Fibroblast of villous mesenchyme (primary cell): ENCODE data around the gene VPS54. TPM values are rescaled to one million over a fixed set of nuclear protein-coding genes. Genes with fewer than 3 reads are reported as not detected.

Source experiments
- DNase-seq: peaks from one replicate; pipeline ENCODE4 v3.0.0-alpha.2; 2010; ENCODE audit warnings: low read depth
- H3K4me3 ChIP-seq: 2 replicates; pipeline ENCODE4 v1.5.1; 2011; ENCODE audit warnings: low read depth, mild to moderate bottlenecking, low read length
- CTCF ChIP-seq: IDR thresholded peaks from 2 replicates; pipeline ENCODE4 v1.5.1; 2012; ENCODE audit warnings: low read depth, mild to moderate bottlenecking, low read length; ENCODE audit not compliant: insufficient read depth
- total RNA-seq: library from RNA; depleted of rRNA; stranded (reverse); fragments of >200 nt; gene quantifications from 2 replicates; pipeline ENCODE4 v1.2.3, GENCODE V29; 2012

The VPS54 gene
- total RNA-seq, 1 donor, result 32.0 TPM

GRCh38 chr2:63879876-63880433 lies 139.3 kb downstream of the VPS54 start:
- no peak for TF ChIP-seq CTCF
- no peak overlapping the region for H3K4me3 ChIP-seq
- no peak for DNase-seq

GRCh38 chr2:63878486-63878885 lies 140.7 kb downstream of the VPS54 start:
- no peak for TF ChIP-seq CTCF
- no peak for DNase-seq
- no peak overlapping the region for H3K4me3 ChIP-seq

- no peak for DNase-seq
- no peak overlapping the region for H3K4me3 ChIP-seq
- no peak for TF ChIP-seq CTCF
Measured at GRCh38 chr2:63876311-63876710, 142.9 kb downstream of the VPS54 start.

DNA sequence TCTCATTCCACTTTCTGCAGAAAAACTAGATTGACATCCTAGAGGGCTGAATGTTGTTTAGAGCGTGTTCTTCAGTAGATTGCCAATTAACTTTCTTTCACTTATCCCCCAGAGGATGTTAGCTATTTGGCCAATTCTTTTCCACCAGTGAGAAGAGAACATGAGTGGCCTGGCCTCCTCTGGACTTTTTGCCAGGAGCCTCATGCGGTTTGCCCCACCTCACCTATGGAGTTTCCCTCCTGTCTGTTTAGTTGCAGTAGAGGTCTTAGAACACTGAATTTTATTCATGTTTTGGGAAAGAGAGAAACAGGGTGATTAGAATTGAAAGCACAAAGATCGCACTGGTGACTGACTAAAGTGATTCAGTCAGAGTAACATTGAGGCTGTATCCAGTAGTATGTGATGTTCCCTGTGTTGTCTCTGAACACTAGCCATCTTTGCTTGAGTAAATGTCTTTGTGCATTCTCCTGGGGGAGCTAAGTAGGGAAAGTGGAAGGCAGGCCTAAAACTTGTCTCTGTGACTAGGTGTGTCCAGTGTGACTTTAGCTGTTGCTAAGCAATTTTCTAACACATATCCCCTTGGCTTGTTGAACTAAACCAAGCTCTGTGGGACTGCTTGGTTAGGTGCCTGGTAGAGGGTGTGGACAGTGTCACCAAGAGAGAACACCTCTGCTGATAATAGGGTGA lies 143.5 kb downstream of the VPS54 start:
- no peak for DNase-seq
- H3K4me3 ChIP-seq, result no peak overlapping the region
- TF ChIP-seq CTCF, result no peak

GRCh38 chr2:63875131-63875527 lies 144.1 kb downstream of the VPS54 start:
- H3K4me3 ChIP-seq, result no peak overlapping the region
- no peak for TF ChIP-seq CTCF
- DNase-seq, result no peak

DNA sequence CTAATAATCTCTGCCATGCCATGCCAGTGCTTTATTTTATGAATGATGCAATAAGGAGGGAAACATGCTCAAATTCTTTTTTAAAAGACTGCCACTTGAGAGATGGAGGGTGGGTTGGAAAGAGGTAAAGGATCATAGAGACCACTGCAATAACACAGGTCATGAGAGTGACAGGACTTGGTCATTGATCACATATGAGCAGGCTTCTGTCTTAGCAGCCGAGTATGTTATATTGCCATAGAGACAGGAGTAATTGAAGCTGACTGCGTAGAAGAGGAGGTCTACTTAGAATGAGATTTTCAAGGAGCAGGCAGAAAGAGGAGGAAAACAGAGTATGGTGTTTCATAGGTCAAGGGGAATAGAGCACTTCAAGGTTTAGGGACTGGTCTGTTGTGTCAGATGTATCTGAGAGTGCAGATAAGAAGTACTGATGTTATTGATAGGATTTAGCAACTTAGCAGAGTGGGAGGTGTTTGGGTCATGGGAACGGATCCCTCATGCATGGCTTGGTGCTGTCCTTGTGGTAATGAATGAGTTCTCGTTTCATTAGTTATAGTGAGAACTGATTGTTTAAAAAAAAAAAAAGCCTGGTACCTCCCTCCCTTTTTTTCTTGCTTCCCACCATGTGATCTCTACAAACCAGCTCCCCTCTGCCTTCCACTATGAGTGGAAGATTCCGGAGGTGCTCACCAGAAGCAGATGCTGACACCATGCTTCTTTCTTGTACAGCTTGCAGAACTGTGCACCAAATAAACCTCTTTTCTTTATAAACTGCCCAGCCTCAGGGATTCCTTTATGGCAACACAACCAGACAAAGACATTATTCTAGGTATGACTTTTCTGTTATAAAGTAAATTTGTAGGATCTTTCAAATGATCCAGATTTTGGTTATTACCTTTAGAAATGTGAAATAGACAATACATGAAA lies 144.8 kb downstream of the VPS54 start:
- no peak for DNase-seq

More for the DNA sequence above, 144.8 kb downstream of the VPS54 start:
- no peak for TF ChIP-seq CTCF
- H3K4me3 ChIP-seq, result no peak overlapping the region
